ENCODE measurements around the gene TMCC3. TPM values are rescaled to one million over a fixed set of nuclear protein-coding genes. Genes with fewer than 3 reads are reported as not detected.

TMCC3 gene
- total RNA-seq, 1 experiment from 2014 or later: 0.49 TPM

DNA sequence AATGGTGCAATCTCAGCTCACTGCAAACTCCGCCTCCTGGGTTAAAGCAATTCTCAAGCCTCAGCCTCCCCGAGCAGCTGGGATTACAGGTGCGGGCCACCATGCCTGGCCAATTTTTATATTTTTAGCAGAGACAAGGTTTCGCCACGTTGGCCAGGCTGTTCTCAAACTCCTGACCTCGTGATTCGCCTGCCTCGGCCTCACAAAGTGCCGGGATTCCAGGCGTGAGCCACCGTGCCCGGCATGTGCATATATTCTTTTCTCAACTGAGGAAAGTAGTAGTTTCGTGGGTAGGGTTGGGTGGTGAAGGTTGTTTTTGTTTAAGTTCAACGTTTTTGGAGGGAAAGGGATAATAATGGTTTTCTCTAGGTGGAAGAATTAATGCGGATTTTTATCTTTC lies 96.5 kb downstream of the TMCC3 start:
- no TSS peak for BruUV-seq (replicated peaks)
- H3K4me1 ChIP-seq (ENCODE audit: insufficient read depth, low read length, poor library complexity, severe bottlenecking): no peaks in the 10 kb centered on the region
- H3K4me3 ChIP-seq (ENCODE audit: low read depth, low read length, poor library complexity, severe bottlenecking): no peak overlapping the region
- ChIA-PET POLR2A (ENCODE audit: low non-redundant PET) (no interaction called here), CTCF (interaction anchor here (0.6 kb wide), 1 partner anchor 449 kb away, joined by 3 read pairs; no protein-coding TSS in a partner anchor)
- DNase-seq (ENCODE audit: low spot score): no peak
- TF ChIP-seq EZH2 (IDR thresholded peaks at IDR 0.05; ENCODE audit: borderline replicate concordance, low read depth, low read length, poor library complexity, severe bottlenecking): no peak
- TF ChIP-seq, protein P1, sequence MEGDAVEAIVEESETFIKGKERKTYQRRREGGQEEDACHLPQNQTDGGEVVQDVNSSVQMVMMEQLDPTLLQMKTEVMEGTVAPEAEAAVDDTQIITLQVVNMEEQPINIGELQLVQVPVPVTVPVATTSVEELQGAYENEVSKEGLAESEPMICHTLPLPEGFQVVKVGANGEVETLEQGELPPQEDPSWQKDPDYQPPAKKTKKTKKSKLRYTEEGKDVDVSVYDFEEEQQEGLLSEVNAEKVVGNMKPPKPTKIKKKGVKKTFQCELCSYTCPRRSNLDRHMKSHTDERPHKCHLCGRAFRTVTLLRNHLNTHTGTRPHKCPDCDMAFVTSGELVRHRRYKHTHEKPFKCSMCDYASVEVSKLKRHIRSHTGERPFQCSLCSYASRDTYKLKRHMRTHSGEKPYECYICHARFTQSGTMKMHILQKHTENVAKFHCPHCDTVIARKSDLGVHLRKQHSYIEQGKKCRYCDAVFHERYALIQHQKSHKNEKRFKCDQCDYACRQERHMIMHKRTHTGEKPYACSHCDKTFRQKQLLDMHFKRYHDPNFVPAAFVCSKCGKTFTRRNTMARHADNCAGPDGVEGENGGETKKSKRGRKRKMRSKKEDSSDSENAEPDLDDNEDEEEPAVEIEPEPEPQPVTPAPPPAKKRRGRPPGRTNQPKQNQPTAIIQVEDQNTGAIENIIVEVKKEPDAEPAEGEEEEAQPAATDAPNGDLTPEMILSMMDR (conservative IDR thresholded peaks at IDR 0.05; ENCODE audit: low read depth, low read length): no peak
- H3K27me3 ChIP-seq (replicated peaks; ENCODE audit: insufficient read depth, low read depth, low read length, poor library complexity): peaks cover 5% of the 10 kb centered on the region
- H3K9me3 ChIP-seq (ENCODE audit: low read depth, low read length, poor library complexity, severe bottlenecking): no peaks in the 10 kb centered on the region
- H3K27ac ChIP-seq (ENCODE audit: low read depth, low read length, poor library complexity, severe bottlenecking): no peak overlapping the region
- intact Hi-C loops (cut with micrococcal nuclease; ENCODE audit: unreplicated experiment): no loop called here
- H3K36me3 ChIP-seq (ENCODE audit: insufficient read depth, low read length, poor library complexity, severe bottlenecking): no peaks in the 10 kb centered on the region

DNA sequence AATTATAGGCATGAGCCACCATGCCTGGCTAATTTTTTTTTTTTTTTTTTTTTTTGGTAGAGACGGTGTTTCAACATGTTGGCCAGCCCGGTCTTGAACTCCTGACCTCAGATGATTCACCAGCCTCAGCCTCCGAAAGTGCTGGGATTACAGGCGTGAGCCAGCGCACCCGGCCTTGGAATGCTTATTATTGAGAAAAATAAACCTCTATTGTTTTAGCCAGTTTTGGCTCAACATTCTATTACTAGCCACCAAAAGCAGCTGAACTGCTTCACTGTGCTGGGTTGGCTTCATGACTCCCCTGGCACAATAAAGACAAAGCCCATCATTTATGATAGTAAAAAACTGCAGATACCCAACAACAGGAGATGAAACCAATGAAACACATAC lies 97.2 kb downstream of the TMCC3 start:
- BruUV-seq (replicated peaks): no TSS peak
- no peaks in the 10 kb centered on the region for H3K9me3 ChIP-seq (ENCODE audit: low read depth, low read length, poor library complexity, severe bottlenecking)
- TF ChIP-seq, protein P1 (conservative IDR thresholded peaks at IDR 0.05; ENCODE audit: low read depth, low read length): no peak
- no peak for TF ChIP-seq EZH2 (IDR thresholded peaks at IDR 0.05; ENCODE audit: borderline replicate concordance, low read depth, low read length, poor library complexity, severe bottlenecking)
- peaks cover 5% of the 10 kb centered on the region for H3K27me3 ChIP-seq (replicated peaks; ENCODE audit: insufficient read depth, low read depth, low read length, poor library complexity)
- no peaks in the 10 kb centered on the region for H3K4me1 ChIP-seq (ENCODE audit: insufficient read depth, low read length, poor library complexity, severe bottlenecking)
- intact Hi-C loops (cut with micrococcal nuclease; ENCODE audit: unreplicated experiment): no loop called here
- H3K36me3 ChIP-seq (ENCODE audit: insufficient read depth, low read length, poor library complexity, severe bottlenecking): no peaks in the 10 kb centered on the region
- POLR2A ChIA-PET (ENCODE audit: low non-redundant PET): no interaction called here
- H3K27ac ChIP-seq (ENCODE audit: low read depth, low read length, poor library complexity, severe bottlenecking): no peak overlapping the region
- CTCF ChIA-PET: interaction anchor here (0.6 kb wide), 1 partner anchor 448 kb away, joined by 3 read pairs; no protein-coding TSS in a partner anchor
- DNase-seq (ENCODE audit: low spot score): no peak
- H3K4me3 ChIP-seq (ENCODE audit: low read depth, low read length, poor library complexity, severe bottlenecking): no peak overlapping the region

DNA sequence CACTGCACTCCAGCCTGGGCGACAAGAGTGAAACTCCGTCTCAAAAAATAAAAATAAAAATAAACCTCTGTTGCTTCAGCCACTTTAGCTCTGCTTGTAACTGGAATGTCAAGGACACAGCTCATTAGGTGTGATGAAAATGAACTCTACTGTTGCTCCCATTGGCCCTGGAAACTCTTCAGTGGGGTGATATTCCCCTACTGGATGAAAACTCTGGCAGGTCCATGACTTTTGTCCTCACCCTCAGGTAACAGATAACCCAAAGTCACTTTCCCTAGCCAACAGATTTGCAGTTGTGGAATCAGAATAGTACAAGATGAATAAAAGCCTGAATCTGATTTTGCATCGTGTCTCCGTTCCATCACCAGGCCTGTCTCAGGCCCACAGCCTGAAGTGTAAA lies 98.5 kb downstream of the TMCC3 start:
- intact Hi-C loops (cut with micrococcal nuclease; ENCODE audit: unreplicated experiment): no loop called here
- CTCF ChIA-PET: no interaction called here

More for the DNA sequence above, 98.5 kb downstream of the TMCC3 start:
- H3K4me3 ChIP-seq (ENCODE audit: low read depth, low read length, poor library complexity, severe bottlenecking): no peak overlapping the region
- no peaks in the 10 kb centered on the region for H3K9me3 ChIP-seq (ENCODE audit: low read depth, low read length, poor library complexity, severe bottlenecking)
- H3K27me3 ChIP-seq (replicated peaks; ENCODE audit: insufficient read depth, low read depth, low read length, poor library complexity): no peaks in the 10 kb centered on the region
- no peak overlapping the region for H3K27ac ChIP-seq (ENCODE audit: low read depth, low read length, poor library complexity, severe bottlenecking)
- POLR2A ChIA-PET (ENCODE audit: low non-redundant PET): no interaction called here
- no peak for DNase-seq (ENCODE audit: low spot score)
- H3K36me3 ChIP-seq (ENCODE audit: insufficient read depth, low read length, poor library complexity, severe bottlenecking): no peaks in the 10 kb centered on the region
- TF ChIP-seq, protein P1 (conservative IDR thresholded peaks at IDR 0.05; ENCODE audit: low read depth, low read length): no peak
- H3K4me1 ChIP-seq (ENCODE audit: insufficient read depth, low read length, poor library complexity, severe bottlenecking): no peaks in the 10 kb centered on the region
- BruUV-seq (replicated peaks): no TSS peak
